ENCODE measurements around the gene SLC8A1. TPM values are rescaled to one million over a fixed set of nuclear protein-coding genes. Genes with fewer than 3 reads are reported as not detected.

The SLC8A1 gene
- total RNA-seq, 2 donors from 2014 or later, result 0.66 to 7.8 TPM

- TF ChIP-seq POLR2A (IDR thresholded peaks at IDR 0.05) (no peak), CTCF (IDR thresholded peaks at IDR 0.05) (no peak)
- 54 to 64% methylated on average over 5 of the region's 5 CpGs for WGBS, 2 donors
- DNase-seq, result no peak
Measured at GRCh38 chr2:40421631-40422297, 30.1 kb downstream of the SLC8A1 start.

GRCh38 chr2:40420478-40420877 is 31.4 kb downstream of the SLC8A1 start:
- WGBS, 2 donors, result 37 to 49% methylated on average over 3 of the region's 3 CpGs
- intact Hi-C loops (cut with DNase I), result no loop called here
- Histone ChIP-seq H3K27ac (no peak overlapping the region), H3K4me3 (no peak overlapping the region), H3K27me3 (no peaks in the 10 kb centered on the region), H3K9me3 (no peaks in the 10 kb centered on the region), H3K36me3 (replicated peaks in 1 of 2; ENCODE audit: insufficient read depth in 1 of 2, low read depth in 2 of 2) (no peaks in the 10 kb centered on the region), H3K4me1 (no peaks in the 10 kb centered on the region)
- TF ChIP-seq CTCF (IDR thresholded peaks at IDR 0.05), result no peak
- TF ChIP-seq POLR2A (IDR thresholded peaks at IDR 0.05), result no peak
- DNase-seq, result no peak
- ATAC-seq, result no peak

More at GRCh38 chr2:40421631-40422297, 30.1 kb downstream of the SLC8A1 start:
- Histone ChIP-seq H3K27me3 (no peaks in the 10 kb centered on the region), H3K4me1 (no peaks in the 10 kb centered on the region), H3K4me3 (no peak overlapping the region), H3K27ac (no peak overlapping the region), H3K36me3 (replicated peaks in 1 of 2; ENCODE audit: insufficient read depth in 1 of 2, low read depth in 2 of 2) (no peaks in the 10 kb centered on the region), H3K9me3 (no peaks in the 10 kb centered on the region)
- intact Hi-C loops (cut with DNase I), result no loop called here
- ATAC-seq, result no peak

GRCh38 chr2:40419364-40419762 is 32.5 kb downstream of the SLC8A1 start:
- Histone ChIP-seq H3K4me1 (no peaks in the 10 kb centered on the region), H3K27me3 (no peaks in the 10 kb centered on the region), H3K4me3 (no peak overlapping the region), H3K36me3 (replicated peaks in 1 of 2; ENCODE audit: insufficient read depth in 1 of 2, low read depth in 2 of 2) (no peaks in the 10 kb centered on the region), H3K27ac (no peak overlapping the region), H3K9me3 (no peaks in the 10 kb centered on the region)
- DNase-seq (no peak), ATAC-seq (no peak)
- no peak for TF ChIP-seq POLR2A (IDR thresholded peaks at IDR 0.05)
- no peak for TF ChIP-seq CTCF (IDR thresholded peaks at IDR 0.05)
- 74 to 77% methylated on average over 2 of the region's 2 CpGs for WGBS, 2 donors
- intact Hi-C loops (cut with DNase I), result no loop called here

GRCh38 chr2:40418614-40419363 is 33.1 kb downstream of the SLC8A1 start:
- WGBS, 2 donors, result 42 to 56% methylated on average over 5 of the region's 5 CpGs
- no peak overlapping the region for H3K27ac ChIP-seq
- no peaks in the 10 kb centered on the region for H3K4me1 ChIP-seq

More at GRCh38 chr2:40418614-40419363, 33.1 kb downstream of the SLC8A1 start:
- TF ChIP-seq CTCF (IDR thresholded peaks at IDR 0.05), result no peak
- no peak for TF ChIP-seq POLR2A (IDR thresholded peaks at IDR 0.05)
- H3K4me3 ChIP-seq, result no peak overlapping the region
- intact Hi-C loops (cut with DNase I), result no loop called here
- no peaks in the 10 kb centered on the region for H3K36me3 ChIP-seq (replicated peaks in 1 of 2; ENCODE audit: insufficient read depth in 1 of 2, low read depth in 2 of 2)
- ATAC-seq (no peak), DNase-seq (no peak)
- no peaks in the 10 kb centered on the region for H3K27me3 ChIP-seq
- H3K9me3 ChIP-seq, result no peaks in the 10 kb centered on the region
